Measurements from ENCODE around the gene SPATA3.

SPATA3 gene

GRCh38 chr2:231032575-231033140, 36.7 kb downstream of the SPATA3 start:
- no peak for DNase-seq

GRCh38 chr2:231033147-231034132, 37.5 kb downstream of the SPATA3 start:
- no peak for DNase-seq

GRCh38 chr2:231034291-231034882, 38.5 kb downstream of the SPATA3 start:
- DNase-seq: no peak

GRCh38 chr2:231036131-231036530, 40.2 kb downstream of the SPATA3 start:
- DNase-seq: no peak

GRCh38 chr2:231036578-231037106, 40.7 kb downstream of the SPATA3 start:
- no peak for DNase-seq

GRCh38 chr2:231037202-231037730, 41.3 kb downstream of the SPATA3 start, which contains the start of gene C2orf72:
Gene C2orf72, plus strand, starts transcription at chr2:231037523. Its CDS starts 43 bp downstream, at chr2:231037566.
- DNase-seq: no peak

GRCh38 chr2:231037731-231038482, 42.0 kb downstream of the SPATA3 start:
- no peak for DNase-seq

GRCh38 chr2:231038483-231039293, 42.8 kb downstream of the SPATA3 start:
- no peak for DNase-seq

- DNase-seq: no peak
These were observed 43.4 kb downstream of the SPATA3 start for GRCh38 chr2:231039294-231039664.

GRCh38 chr2:231039821-231040364, 44.0 kb downstream of the SPATA3 start:
- DNase-seq: no peak

- DNase-seq: no peak
These were observed 45.3 kb downstream of the SPATA3 start for GRCh38 chr2:231041061-231041689.

- DNase-seq: no peak
These were observed 47.9 kb downstream of the SPATA3 start for GRCh38 chr2:231043796-231044195.

GRCh38 chr2:231046916-231047273, 51.0 kb downstream of the SPATA3 start:
- no peak for DNase-seq

- DNase-seq: no peak
These were observed 51.5 kb downstream of the SPATA3 start for GRCh38 chr2:231047274-231047922.

GRCh38 chr2:231047923-231048915, 52.3 kb downstream of the SPATA3 start:
- no peak for DNase-seq

- DNase-seq: no peak
These were observed 53.5 kb downstream of the SPATA3 start for GRCh38 chr2:231049286-231050017.

- DNase-seq: no peak
These were observed 54.3 kb downstream of the SPATA3 start for GRCh38 chr2:231050018-231050901.

Measured in CD4-positive, alpha-beta T cell treated with Interleukin-17A for 1 hour (primary cell).